ENCODE data around the gene RITA1. TPM values are rescaled to one million over a fixed set of nuclear protein-coding genes. Genes with fewer than 3 reads are reported as not detected.

RITA1 gene
- total RNA-seq, 1 donor from 2014 or later: 17.3 TPM

DNA sequence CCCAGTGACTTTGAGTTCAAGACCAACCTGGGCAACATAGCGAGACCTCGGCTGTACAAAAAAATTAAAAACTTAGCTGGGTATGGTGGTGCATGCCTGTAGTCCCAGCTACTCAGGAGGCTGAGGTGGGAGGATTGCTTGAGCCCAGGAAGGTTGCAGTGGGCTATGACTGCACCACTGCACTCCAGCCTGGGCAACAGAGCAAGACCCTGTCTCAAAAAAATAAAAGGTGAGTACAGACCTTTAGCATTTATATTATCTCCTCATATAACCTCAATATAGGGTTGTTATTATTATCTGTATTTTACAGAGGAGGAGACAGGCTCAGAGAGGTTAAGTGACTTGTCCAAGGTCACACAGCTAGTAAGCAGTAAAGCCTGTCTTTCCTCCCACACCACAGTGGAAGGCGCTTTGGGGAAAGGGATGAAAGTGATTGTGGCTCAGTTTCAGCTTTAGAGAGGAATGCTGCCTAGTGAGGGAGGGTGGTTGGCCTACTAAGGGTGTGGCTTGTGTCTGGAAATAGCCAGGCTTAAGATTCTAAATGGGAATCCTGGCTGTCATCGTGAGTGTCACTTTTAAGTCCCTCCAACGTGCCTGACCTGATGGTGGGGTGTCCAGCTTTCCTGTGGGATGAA, 43.0 kb downstream of the RITA1 start:
- no peak for DNase-seq (ENCODE audit: low spot score)

DNA sequence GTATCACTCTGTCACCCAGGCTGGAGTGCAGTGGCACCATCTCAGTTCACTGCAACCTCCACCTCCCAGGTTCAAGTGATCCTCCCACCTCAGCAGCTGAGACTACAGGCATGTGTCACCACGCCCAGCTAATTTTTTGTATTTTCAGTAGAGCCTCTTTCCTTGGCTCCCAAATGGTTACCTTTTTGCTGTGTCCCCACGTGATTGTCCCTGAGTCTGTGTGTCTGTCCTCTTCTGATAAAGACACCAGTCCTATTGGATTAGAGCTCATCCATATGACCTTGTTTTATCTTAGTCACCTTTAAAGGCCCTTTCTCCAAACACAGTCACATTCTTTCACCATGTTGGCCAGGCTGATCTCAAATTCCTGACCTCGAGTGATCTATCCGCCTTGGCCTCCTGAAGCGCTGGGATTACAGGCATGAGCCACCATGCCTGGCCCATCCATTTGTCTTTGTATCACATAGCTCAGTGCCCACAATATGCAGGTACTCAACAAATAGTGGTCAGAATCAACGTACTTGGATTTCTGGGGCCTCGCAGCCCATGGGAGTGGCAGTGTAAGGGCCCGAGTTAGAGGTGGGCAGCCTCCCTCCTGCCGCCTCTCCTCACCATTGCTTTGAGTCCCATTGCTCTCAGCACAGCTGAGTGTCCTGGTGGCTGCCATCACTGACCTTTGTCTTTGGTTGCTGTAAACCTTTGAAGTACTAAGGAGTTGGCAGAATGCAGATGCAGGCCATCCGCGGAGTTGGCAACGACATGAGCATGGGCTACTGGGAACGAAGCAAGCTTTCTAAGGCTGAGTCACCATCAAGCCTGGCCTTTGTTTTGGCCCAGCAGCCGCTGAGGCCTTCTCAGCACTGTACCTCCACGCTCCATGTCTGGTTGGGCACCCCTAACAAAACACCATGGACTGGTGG, 45.1 kb downstream of the RITA1 start:
- DNase-seq (ENCODE audit: low spot score): no peak

DNA sequence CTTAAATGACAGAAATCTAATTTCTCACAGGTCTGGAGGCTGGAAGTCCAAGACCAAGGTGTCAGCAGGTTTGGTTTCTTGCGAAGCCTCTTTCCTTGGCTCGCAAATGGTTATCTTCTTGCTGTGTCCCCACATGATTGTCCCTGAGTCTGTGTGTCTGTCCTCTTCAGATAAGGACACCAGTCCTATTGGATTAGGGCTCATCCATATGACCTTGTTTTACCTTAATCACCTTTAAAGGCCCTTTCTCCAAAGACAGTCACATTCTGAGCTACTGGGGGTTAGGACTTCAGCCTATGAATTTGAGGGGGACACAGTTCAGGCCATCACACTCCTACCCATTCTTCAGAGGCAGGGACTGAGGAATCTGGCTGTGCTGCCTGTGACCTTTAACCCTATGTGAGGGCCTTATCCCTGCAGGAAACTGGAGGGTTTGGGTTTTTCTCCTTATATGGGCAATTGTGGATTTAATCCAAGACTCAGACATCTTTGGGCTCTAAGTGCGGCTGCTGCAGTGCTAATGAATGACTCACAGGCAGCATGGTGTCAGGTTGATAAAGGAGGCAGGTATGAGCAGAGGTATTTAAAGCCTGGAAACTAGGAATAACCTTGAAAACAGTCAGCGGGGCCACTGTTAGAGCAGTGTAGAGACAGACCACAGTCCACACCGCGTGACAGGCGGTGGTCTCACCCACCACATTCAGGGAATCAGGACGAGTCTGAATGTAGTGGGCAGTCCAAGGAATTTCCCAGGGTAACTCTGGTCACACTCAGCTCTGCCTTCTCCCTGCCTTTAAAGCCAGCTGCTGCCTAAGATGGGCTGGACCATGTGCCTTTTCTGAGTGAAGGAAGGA, 45.9 kb downstream of the RITA1 start:
- no peak for DNase-seq (ENCODE audit: low spot score)

DNA sequence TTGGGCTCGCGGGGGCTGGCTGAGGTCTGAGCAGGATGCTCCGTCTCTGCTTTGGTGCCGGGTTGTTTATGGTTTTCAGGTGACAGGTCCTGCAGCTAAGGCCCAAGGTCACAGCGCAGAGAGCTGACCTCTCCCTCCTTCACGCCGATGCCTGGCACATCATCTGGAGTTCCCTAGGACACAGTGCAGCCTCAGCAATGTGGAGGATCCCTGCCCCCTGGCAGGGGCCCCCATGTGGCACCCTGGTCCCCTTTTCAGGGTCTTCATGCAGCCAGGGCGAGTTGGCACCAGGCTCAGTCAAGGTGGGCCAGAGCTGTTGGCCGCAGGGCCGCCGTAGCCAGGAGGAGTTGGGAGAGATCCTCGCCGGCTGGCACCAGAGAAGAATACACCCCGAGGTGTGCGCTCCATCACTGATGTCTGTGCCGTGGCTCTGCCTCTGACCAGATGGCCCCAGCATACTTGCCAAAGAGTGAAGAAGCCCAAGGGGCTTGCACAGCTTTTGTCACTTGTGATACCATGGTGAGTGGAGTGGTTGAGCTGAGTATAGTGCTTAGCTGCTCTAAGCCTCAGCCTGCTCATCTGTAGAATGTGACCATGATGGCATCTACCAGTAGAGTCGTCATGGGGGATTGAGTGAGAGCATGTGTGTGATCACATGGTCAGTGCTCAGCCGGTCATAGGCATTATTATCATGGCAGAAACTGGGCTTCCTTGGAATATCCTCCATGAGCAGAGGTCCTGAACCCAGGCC, 46.7 kb downstream of the RITA1 start:
- no peak for DNase-seq (ENCODE audit: low spot score)

DNA sequence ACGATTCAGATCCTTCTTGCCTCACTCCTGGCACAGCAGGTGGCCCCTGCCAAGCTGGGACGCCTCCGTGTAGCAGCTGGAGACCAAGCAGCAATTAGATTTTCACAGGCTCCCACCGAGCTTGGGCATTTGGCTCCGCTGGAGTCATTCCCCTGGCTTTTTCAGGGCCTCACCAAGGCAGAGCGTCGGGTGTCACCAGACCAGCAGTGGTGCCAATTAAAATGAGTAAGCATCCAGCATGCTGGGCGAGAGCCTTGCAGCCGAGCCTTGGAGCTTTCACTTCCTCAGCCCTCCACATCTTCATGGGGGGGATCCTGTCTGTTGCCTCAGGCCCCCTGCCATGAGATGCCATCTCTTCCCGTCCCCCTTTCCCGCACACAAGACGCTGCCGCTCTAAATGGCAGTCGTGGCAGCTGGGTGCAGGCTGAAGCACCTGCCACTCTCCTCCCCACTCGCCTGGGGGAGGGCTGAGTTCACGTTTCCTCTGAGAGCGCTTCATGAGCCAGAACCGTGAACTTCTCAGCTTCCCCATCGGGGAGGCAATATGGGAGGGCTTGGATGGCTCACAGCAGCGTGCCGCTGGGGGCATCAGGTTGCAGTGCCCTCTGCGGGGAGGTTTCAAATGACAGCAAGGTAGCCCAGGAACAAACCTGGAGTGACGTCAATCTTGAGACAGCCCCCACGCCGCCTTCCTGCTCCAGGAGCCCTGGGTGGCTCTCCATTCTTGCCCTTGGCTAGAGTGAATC, 47.5 kb downstream of the RITA1 start:
- no peak for DNase-seq (ENCODE audit: low spot score)

DNA sequence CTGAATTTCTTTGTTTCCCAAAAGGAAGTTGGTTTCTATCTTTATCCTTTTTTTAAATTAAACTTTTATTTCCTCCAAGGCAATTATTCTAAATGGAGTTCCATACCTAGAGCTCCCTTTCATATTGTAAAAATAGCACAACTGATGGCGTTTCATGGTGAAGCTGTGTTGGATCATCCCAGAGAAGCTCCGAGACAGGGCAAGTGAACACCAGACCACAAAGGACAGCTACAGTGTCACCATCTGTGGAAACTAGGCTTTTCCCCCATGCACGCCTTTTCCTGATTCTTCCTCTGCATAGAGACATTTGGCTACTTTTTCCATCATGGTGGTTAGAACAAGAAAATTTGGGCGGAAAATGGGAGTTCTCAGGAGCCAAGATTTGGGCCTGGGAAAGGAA, 48.4 kb downstream of the RITA1 start:
- no peak for DNase-seq (ENCODE audit: low spot score)

DNA sequence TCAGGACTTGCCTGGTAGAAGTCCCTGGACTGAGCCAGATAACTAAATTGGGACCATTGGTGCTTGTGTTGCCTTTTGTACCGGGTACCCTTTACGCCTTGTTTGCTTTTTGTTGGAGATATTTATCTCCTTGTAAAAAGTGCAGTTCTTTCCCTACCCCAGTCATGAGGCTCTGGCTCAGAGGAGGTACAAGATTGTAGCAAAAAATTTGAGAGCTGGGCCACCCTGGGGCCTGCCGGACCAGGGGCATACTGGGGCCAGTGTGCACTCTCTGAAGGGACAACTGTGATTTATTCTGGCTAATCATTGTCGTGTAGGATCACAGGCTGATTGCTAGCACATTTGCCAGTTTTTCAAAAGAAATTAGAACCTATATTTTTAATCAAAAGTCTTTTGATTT, 49.0 kb downstream of the RITA1 start:
- DNase-seq (ENCODE audit: low spot score): no peak

DNA sequence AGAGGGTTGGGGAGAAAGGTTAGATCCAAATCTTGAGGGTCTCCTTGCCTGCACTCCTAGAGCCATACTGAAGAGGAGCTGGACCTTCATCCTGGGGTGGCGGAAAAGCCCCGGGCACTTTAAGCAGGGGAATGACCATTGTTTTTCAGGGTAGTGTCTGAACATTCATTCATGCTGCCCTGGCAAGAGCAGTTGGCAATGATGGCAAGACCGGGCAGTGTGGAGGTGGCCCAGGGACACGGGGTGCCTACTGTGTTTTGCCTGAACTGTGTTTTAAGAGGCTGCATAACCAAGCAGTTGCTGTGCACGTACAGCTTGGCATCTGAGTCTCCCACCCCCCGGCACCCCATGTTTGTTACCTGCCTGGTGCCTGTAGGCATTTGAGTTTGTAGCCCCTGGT, 50.5 kb downstream of the RITA1 start:
- no peak for DNase-seq (ENCODE audit: low spot score)

DNA sequence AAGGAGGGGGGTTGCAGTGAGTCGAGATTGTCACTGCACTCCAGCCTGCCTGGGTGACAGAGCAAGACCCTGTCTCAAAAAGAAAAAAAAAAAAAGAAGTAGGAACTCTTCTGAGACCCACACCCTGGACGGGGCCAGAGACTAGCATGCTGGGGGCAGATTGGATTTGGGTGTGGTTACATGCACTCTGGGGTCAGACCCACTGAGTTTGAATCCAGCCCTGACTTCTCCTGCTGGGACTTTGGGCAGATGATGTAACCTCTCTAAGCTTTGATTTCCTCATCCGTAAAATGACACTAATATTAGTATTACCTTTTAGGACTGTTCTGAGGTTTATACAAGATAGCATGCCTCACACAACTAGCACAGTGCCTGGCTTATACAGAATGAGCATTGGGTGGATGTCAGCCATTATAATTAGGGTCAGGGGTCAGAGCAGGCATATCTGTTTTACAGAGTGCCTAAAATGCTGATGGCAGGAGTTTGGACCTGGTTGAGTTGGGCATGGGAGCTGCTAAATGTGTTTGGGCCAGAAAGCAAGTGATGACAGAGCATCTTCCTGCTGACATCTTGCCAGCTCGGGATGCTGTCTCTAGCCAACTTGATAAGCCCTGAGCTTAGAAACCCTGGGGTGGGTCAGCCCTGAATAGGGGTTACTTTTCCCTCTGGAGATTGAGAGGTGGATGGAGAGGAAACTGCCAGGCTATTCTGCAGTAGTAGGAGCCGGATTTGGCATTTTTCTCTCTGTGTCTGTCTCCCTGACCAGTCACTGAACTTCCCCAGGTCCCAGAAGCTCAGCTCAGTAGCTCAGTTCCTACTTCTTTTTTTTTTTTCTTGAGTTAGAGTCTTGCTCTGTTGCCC, 51.2 kb downstream of the RITA1 start:
- no peak for DNase-seq (ENCODE audit: low spot score)

DNA sequence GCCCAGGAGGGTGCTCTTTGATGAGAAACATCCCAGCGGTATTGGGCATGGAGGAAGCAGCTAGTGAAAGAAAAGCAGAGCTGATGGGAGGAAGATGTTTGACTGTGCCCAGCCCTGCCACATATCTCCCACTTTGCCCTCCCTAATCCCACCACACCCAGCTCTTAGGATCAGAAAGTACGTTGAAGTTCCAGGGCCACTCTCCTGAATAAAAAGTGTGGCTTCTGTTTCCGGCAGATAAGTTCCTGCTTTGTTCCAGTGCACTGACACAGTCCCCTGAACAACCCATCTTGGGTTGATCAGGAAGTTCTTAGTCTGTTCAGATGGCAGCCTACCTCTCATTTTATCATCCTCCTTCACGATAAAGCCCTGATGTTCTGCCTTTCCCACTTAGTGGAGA, 52.2 kb downstream of the RITA1 start:
- no peak for DNase-seq (ENCODE audit: low spot score)

DNA sequence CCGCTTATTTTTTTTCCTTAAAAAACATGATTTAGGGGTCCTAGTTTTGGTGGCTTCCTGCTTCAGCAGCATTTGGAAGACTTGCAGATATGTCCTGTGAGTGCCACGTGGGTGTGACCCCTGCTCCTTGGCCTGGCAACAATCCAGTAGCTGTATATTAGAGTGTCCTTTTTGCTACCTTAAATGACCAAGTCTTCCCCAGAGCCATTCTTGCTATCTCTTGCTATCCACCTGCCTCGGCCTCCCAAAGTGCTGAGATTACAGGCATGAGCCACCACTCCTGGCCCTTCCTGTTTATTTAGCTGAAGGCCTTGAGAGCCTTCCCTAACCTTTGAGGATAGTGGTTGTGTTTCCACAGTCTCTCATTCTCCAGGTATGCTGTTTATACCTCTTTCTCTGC, 52.8 kb downstream of the RITA1 start:
- DNase-seq (ENCODE audit: low spot score): no peak

DNA sequence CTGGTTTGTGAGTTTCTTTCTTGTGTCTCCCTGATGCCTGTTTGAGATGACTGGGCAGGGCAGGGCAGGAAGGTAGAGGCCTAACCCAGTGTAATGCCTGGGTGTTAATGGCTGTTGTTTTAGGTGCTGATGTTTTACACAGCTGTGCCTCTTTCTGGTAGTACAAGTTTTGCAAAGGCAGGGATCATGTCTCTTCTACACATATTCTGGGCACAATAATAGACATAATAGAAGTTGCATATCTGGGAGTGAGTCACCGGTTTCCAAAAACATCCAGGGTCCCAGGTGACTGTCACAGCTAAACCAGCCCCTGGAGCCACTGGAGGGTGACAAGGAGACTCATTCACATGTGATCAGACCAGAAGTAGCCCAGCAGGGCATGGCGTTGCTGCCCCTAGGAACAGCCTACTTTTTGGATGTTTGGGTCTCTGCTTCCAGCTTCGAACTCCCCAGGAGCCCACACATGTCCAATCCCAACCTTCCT, 53.8 kb downstream of the RITA1 start:
- no peak for DNase-seq (ENCODE audit: low spot score)

DNA sequence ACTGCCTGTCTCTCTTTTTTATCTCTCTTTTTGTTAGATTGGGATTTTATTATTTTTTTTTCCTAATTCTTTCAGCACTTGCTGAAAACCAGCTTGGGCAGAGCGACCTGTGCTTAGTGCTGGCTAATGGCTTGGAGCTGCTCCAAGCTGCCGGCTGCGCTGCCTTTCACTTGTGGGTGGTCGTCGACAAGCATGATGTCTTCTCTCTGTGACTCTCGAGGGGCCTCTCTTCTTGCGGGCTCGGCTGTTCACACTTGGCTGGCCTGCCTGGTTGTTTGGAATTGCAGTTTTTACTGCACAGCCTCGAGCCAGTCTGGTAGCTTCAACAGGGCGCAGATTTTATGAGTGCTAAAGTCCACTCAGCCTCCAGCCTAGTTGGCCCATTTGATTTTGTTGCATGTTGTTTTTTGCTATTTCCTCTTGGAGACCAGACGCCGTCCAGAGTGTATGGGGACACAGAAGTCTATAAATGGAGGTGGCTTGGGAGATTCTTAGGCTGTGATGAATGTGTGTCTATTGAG, 54.4 kb downstream of the RITA1 start:
- DNase-seq (ENCODE audit: low spot score): no peak

DNA sequence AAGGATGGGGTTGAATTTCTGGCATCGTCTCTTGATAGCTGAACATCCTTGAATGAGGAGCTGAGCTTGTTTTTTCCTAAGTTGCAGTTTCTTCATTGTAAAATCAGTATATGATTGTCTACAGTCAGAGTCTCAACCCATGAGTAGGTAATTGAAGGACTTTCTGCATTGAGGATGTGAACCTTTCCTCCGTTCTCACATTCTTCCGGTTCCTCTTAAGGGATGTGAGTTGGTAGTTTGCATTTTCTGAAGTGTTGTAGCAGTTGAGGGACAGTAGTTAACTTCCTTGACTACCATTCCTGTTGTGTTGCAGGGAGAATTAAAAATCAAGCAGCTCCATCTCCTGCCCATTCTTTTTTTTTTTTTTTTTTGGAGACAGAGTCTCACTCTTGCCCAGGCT, 54.9 kb downstream of the RITA1 start:
- no peak for DNase-seq (ENCODE audit: low spot score)

DNA sequence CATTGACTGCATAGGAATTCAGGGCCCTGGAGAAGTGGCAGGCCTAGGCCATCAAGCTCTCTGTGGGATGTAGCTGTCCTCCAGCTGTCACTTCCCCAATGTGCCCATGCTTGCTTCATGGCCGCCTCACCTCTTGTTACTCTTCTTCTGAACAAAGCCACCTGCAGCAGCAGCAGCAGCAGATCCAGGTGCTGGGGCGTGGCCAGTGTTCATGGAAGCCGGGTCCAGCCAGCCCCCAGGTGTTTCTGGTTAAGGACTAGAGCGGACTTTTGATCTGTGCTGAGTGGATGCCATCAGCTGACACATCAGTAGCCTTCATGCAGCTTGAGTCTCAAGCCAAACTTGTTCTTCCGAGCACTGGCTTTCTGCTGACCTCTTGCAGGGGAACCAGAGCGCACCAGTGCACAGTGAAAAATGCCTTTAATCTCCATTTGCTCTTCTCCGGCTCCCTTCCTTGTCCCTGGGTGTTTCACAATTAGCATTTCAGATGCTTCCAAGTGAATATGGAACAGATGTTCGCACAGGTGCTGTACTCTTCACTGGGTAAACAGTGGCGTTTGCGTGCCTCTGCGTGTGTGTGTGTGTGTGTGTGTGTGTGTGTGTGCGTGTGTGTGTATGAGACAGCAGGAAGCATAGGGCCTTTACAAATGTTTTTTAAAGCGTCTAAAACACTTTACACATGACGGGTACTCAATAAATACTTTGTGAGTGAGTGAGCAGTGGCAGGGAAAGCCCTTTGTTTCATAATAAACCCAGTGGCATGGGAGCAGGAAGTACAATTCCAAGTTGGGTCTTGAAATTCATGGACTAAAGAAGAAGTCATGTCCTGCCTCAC, 55.9 kb downstream of the RITA1 start:
- no peak for DNase-seq (ENCODE audit: low spot score)
